Measurements from ENCODE around the gene ZFAND3. TPM values are rescaled to one million over a fixed set of nuclear protein-coding genes. Genes with fewer than 3 reads are reported as not detected.

ZFAND3 gene
- total RNA-seq, 1 donor from 2014 or later: 18.7 TPM

DNA sequence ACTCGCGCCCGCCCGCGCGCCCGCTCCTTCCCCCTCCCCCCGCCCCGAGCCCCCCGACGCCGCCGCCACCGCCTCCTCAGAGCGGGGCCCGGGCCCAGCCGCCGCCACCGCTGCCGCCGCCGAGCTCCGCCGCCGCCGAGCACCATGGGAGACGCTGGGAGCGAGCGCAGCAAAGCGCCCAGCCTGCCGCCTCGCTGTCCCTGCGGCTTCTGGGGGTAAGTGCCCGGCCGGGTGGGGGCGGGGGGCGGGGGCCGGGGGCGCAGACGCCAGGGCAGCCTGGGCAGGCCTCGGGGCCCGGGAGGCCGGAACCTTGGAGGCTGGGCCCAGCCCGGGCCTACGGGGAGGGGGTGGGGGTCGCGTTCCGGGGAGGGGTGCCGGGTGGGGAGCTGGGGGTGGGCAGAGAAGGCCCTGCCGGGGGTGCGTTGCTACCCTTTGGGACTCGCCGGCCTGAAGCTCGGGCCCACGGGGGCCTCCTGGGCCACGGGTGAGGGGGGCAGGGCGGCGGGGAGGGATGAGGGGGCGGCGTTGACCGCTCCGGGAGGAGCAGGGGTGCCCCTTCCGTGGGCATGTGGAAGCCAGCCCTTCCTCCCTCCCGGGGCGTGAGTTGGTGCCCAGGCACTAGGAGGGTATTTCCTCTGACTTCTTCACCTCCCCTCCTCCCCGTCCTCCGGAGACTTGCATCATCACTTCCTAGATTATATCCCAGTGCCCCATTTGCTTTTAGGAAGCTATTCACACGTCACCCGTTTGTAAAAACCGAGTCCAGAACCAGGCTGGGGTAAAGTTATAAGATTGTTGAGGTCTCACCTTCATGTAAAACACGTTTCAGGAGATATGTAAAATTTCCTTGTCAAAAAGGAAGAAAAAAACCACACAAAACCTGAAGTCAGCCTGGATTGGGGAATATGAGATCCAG lies 533 bp downstream of the ZFAND3 start:
- H3K4me3 ChIP-seq (ENCODE audit: low read depth, low read length): peak overlapping the region; percentile 86
- TF ChIP-seq, protein P1, sequence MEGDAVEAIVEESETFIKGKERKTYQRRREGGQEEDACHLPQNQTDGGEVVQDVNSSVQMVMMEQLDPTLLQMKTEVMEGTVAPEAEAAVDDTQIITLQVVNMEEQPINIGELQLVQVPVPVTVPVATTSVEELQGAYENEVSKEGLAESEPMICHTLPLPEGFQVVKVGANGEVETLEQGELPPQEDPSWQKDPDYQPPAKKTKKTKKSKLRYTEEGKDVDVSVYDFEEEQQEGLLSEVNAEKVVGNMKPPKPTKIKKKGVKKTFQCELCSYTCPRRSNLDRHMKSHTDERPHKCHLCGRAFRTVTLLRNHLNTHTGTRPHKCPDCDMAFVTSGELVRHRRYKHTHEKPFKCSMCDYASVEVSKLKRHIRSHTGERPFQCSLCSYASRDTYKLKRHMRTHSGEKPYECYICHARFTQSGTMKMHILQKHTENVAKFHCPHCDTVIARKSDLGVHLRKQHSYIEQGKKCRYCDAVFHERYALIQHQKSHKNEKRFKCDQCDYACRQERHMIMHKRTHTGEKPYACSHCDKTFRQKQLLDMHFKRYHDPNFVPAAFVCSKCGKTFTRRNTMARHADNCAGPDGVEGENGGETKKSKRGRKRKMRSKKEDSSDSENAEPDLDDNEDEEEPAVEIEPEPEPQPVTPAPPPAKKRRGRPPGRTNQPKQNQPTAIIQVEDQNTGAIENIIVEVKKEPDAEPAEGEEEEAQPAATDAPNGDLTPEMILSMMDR (conservative IDR thresholded peaks at IDR 0.05; ENCODE audit: low read depth, low read length): no peak
- no peak for DNase-seq (ENCODE audit: low read depth)

DNA sequence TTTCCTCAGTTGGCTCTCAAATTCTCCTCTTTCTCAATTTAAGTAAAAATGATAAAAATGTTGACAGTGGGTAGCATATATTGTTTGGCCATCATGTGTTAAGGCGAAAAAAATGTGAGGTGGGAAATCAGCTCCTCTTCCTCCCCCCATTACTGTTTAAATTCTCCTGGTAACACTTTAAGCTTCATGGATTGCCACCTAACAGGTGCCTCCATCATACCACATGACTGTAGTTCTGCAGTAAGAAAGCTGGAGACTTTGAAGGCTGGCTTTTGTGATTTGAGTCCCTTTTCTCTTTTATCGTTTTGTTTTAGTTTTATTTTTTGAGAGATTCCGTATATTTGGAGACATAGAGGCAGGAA lies 1.2 kb downstream of the ZFAND3 start:
- TF ChIP-seq, protein P1 (conservative IDR thresholded peaks at IDR 0.05; ENCODE audit: low read depth, low read length): no peak
- DNase-seq (ENCODE audit: low read depth): no peak
- peak overlapping the region; percentile 86 for H3K4me3 ChIP-seq (ENCODE audit: low read depth, low read length)

DNA sequence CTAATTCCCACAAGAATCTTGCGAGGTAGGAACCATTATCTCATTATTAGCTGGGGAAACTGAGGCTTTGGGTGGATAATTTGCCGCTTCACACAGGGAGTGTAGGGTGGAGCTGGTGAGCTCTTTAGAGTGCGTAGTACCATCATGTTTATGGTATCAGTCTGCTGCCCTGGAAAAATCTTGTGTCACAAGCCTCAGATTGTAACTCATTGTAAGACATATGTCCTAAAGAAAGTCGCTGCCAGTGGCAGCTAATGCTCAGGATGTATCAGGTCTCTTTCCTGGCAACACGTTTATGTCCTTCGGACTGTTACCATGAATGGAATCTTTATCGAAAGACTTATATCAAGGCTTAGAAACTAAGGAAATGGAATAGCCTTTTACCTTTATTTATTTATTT lies 1.9 kb downstream of the ZFAND3 start:
- TF ChIP-seq, protein P1 (conservative IDR thresholded peaks at IDR 0.05; ENCODE audit: low read depth, low read length): no peak
- DNase-seq (ENCODE audit: low read depth): no peak
- peak overlapping the region; percentile 86 for H3K4me3 ChIP-seq (ENCODE audit: low read depth, low read length)

DNA sequence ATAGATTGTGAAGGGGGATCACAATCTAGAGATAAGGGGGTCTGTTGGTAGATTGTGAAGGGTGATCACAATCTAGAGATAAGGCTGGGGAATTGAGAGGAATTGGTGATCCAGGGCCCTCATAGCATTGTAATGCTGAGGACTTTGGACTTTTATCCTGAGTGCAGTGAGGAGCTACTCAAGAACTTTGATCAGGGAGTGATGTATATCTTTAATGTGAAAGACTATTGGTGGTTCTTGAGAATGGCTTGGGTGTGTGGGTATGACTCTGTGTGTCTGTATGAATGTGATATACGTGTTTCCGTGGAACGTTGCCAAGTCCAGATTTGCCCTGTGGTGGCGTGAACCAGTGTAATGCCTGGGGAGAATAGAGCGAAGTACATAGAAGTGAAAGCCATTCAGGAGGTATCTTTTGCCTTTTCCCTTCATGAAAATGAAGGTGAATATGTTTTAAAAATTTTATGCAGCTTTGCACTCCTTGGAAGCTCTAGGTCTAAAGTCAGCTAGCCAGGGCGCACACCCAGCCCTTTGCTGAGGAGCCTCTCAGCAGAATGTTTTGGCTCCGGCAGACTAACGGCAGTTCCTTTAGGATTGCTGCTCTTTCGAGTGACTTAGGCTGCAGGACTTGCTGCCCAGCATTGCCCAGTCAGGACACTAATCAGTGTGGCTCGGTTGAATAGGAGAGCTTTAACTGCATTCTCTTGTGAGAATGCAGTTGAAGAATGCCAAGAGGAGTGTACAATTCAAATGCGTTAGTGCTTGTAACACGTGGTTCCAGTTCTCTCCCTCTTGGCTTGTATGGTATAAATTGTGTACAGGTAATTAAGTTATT lies 3.5 kb downstream of the ZFAND3 start:
- DNase-seq (ENCODE audit: low read depth): no peak
- H3K4me3 ChIP-seq (ENCODE audit: low read depth, low read length): peak overlapping the region; percentile 25
- TF ChIP-seq, protein P1 (conservative IDR thresholded peaks at IDR 0.05; ENCODE audit: low read depth, low read length): no peak

DNA sequence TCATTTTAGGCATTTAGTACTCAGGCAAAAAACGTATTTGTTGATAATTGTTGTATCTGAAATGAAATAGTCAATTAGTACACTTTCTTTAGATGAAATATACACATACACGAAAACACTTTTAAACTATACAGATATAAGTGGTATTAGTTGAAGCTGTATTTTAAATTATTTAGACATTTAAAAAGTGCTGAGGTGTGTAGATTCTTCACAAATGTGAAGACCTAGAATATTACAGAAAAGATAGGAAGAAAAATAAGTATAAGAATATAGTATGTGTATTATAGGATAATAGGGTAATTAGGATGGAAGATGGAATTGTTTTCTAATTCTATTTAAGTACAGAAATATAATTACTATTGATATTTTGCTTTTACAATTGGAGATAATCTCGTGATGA lies 4.6 kb downstream of the ZFAND3 start:
- no peak overlapping the region for H3K4me3 ChIP-seq (ENCODE audit: low read depth, low read length)
- TF ChIP-seq, protein P1 (conservative IDR thresholded peaks at IDR 0.05; ENCODE audit: low read depth, low read length): no peak
- DNase-seq (ENCODE audit: low read depth): no peak

DNA sequence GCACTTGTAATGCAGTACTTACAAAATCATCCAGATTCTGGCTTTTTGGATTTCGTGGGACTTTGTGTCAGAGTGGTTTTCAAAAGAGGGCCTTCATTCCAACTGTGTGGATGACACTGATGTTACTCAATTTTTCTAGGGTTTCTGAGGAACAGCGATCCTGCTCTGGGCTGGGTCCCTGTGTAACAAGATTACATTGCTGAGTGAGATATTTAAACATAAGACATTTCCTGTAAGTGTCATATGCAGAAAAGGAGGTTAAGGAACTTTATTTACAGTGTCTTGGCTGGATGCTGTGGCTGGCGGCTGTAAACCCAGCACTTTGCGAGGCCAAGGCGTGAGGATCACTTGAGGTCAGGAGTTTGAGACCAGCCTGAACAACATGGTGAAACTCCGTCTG lies 6.7 kb downstream of the ZFAND3 start:
- TF ChIP-seq, protein P1 (conservative IDR thresholded peaks at IDR 0.05; ENCODE audit: low read depth, low read length): no peak
- H3K4me3 ChIP-seq (ENCODE audit: low read depth, low read length): no peak overlapping the region
- no peak for DNase-seq (ENCODE audit: low read depth)

All from epithelial cell of proximal tubule (primary cell).